Tibial nerve (tissue), 4 donors: ENCODE measurements around the gene ZKSCAN7.

ENCODE experiments used
- EP300 ChIP-seq, 2 donors: sonication (generic); formaldehyde crosslinking; IDR thresholded peaks; one replicate each; pipeline ENCODE4 v1.6.1; 2017; ENCODE audit warnings: antibody characterized with exemption in 2 of 2, mild to moderate bottlenecking in 1 of 2
- POLR2A ChIP-seq, 2 donors: fragments of 450-650 bp; IDR thresholded peaks; one replicate each; pipeline ENCODE4 v1.6.1; 2017; ENCODE audit warnings: antibody characterized with exemption in 2 of 2, mild to moderate bottlenecking in 2 of 2, moderate library complexity in 2 of 2
- TF ChIP-seq, protein P1 (sequence below), 5 experiments: fragments of 200-600 bp in 3 of 5; fragments of 450-650 bp in 2 of 5; sonication (generic) in 3 of 5; IDR thresholded peaks; one replicate each; pipeline ENCODE4 v1.5.1; 2016 to 2019; ENCODE audit warnings: antibody characterized with exemption in 5 of 5, mild to moderate bottlenecking in 3 of 5, moderate library complexity in 2 of 5

- TF ChIP-seq, protein P1, sequence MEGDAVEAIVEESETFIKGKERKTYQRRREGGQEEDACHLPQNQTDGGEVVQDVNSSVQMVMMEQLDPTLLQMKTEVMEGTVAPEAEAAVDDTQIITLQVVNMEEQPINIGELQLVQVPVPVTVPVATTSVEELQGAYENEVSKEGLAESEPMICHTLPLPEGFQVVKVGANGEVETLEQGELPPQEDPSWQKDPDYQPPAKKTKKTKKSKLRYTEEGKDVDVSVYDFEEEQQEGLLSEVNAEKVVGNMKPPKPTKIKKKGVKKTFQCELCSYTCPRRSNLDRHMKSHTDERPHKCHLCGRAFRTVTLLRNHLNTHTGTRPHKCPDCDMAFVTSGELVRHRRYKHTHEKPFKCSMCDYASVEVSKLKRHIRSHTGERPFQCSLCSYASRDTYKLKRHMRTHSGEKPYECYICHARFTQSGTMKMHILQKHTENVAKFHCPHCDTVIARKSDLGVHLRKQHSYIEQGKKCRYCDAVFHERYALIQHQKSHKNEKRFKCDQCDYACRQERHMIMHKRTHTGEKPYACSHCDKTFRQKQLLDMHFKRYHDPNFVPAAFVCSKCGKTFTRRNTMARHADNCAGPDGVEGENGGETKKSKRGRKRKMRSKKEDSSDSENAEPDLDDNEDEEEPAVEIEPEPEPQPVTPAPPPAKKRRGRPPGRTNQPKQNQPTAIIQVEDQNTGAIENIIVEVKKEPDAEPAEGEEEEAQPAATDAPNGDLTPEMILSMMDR (IDR thresholded peaks at IDR 0.05): no peak
- TF ChIP-seq EP300 (IDR thresholded peaks at IDR 0.05): no peak
- no peak for TF ChIP-seq POLR2A (IDR thresholded peaks at IDR 0.05)
These were observed 45.5 kb upstream of the ZKSCAN7 start for GRCh38 chr3:44509393-44509921.
